K562 (cell line): ENCODE measurements around the gene CIAO3. TPM values are rescaled to one million over a fixed set of nuclear protein-coding genes. Genes with fewer than 3 reads are reported as not detected.

Experiments
- ATAC-seq: fragments of 200-7000 bp; cut with Tn5 transposase; 3 replicates; pipeline ENCODE4 v1.9.1; 2020; ENCODE audit warnings: moderate library complexity
- BruUV-seq: library from RNA; stranded (reverse); fragments of 400-500 nt; replicated peaks from 2 replicates; lab custom pipeline; 2021; lab: Mats Ljungman, UMichigan
- CTCF ChIA-PET: fragments of 300-600 bp; formaldehyde crosslinking; extraction: SDS; loops from one replicate; lab custom pipeline; 2021; ENCODE audit warnings: low intra/inter-chr PET ratio; lab: Yijun Ruan, JAX
- POLR2A ChIA-PET: fragments of 300-600, 350-650 bp; sonication (Branson Sonifier 250); formaldehyde crosslinking; extraction: SDS; loops from one replicate; lab custom pipeline; 2021; ENCODE audit warnings: antibody characterized with exemption, inconsistent platforms; lab: Yijun Ruan, JAX
- DNase-seq, 4 experiments: peaks; one replicate each; pipeline versions ENCODE4 v3.0.0 to v3.0.0-alpha.2; 2011 to 2018; ENCODE audit warnings: low spot score in 3 of 4, mixed read lengths in 3 of 4; ENCODE audit errors: extremely low read depth in 1 of 4
- FAIRE-seq: peaks from 2 replicates; lab custom pipeline; 2011; peaks lifted over from hg19 to GRCh38; lab: Jason Lieb, UNC
- H2AFZ ChIP-seq: 2 replicates; pipeline ENCODE4 v1.6.0; 2011; ENCODE audit warnings: low read depth, low read length, control low read depth, inconsistent platforms
- H3K27ac ChIP-seq: fragments of 200-600 bp; 3 replicates; pipeline ENCODE4 v1.8.0; 2011; ENCODE audit warnings: low read depth, mild to moderate bottlenecking, control low read depth, inconsistent platforms, low read length, moderate library complexity, mixed read lengths; ENCODE audit errors: extremely low read depth
- H3K27me3 ChIP-seq, 2 experiments: fragments of 300-600 bp in 1 of 2; 2 replicates in 1 of 2; 3 replicates in 1 of 2; pipeline versions ENCODE4 v1.6.0 to v1.8.0; 2011; ENCODE audit warnings: inconsistent platforms in 2 of 2, low read length in 2 of 2, mild to moderate bottlenecking in 1 of 2, mixed read lengths in 1 of 2, moderate library complexity in 1 of 2; ENCODE audit not compliant: control insufficient read depth in 2 of 2, insufficient read depth in 2 of 2
- H3K36me3 ChIP-seq: fragments of 300-600 bp; 3 replicates; pipeline ENCODE4 v1.8.0; 2011; ENCODE audit warnings: mild to moderate bottlenecking, low read length, inconsistent platforms; ENCODE audit not compliant: control insufficient read depth, insufficient read depth
- H3K4me1 ChIP-seq, 2 experiments: fragments of 200-600 bp in 1 of 2; replicated peaks in 1 of 2; 2 replicates in 1 of 2; 3 replicates in 1 of 2; pipeline versions ENCODE4 v1.5.1 to v1.8.0; 2011; ENCODE audit warnings: inconsistent platforms in 2 of 2, low read length in 2 of 2, mild to moderate bottlenecking in 1 of 2, mixed read lengths in 1 of 2, moderate library complexity in 1 of 2; ENCODE audit not compliant: control insufficient read depth in 2 of 2, insufficient read depth in 2 of 2
- H3K4me2 ChIP-seq: 2 replicates; pipeline ENCODE4 v1.6.1; 2011; ENCODE audit warnings: low read length, control low read depth, inconsistent platforms, mixed read lengths; ENCODE audit not compliant: insufficient read depth
- H3K4me3 ChIP-seq: fragments of 200-600 bp; sonication (generic), shearing (Covaris generic); 2 replicates; pipeline ENCODE4 v1.5.1; 2016; ENCODE audit warnings: control low read depth, inconsistent platforms
- H3K79me2 ChIP-seq: fragments of 200-600 bp; 3 replicates; pipeline ENCODE4 v1.8.0; 2011; ENCODE audit warnings: low read length, inconsistent platforms; ENCODE audit not compliant: control insufficient read depth, insufficient read depth
- H3K9ac ChIP-seq, 2 experiments: 2 replicates each; pipeline versions ENCODE4 v1.6.0 to v1.6.1; 2011; ENCODE audit warnings: low read depth in 2 of 2, low read length in 2 of 2, control low read depth in 1 of 2, inconsistent platforms in 1 of 2, mild to moderate bottlenecking in 1 of 2, mixed read lengths in 1 of 2; ENCODE audit not compliant: insufficient read depth in 1 of 2
- H3K9me1 ChIP-seq: one replicate; pipeline ENCODE4 v1.6.0; 2011; ENCODE audit warnings: inconsistent platforms, mild to moderate bottlenecking, low read length, moderate library complexity; ENCODE audit not compliant: control insufficient read depth, insufficient read depth
- H3K9me3 ChIP-seq: replicated peaks from 2 replicates; pipeline ENCODE4 v1.5.1; 2011; ENCODE audit warnings: low read depth, low read length, inconsistent platforms; ENCODE audit not compliant: control insufficient read depth, insufficient read depth
- H4K20me1 ChIP-seq: replicated peaks from 2 replicates; pipeline ENCODE4 v1.6.1; 2011; ENCODE audit warnings: low read length, inconsistent platforms, mixed read lengths; ENCODE audit not compliant: control insufficient read depth, insufficient read depth
- ASH1L ChIP-seq: fragments of 450-650 bp; IDR thresholded peaks from 2 replicates; pipeline ENCODE4 v1.6.1; 2018; ENCODE audit warnings: borderline replicate concordance, mild to moderate bottlenecking, low read depth; ENCODE audit not compliant: partially characterized antibody
- CSDE1 ChIP-seq, 2 experiments: fragments of 450-650 bp; IDR thresholded peaks; 2 replicates each; pipeline ENCODE4 v1.6.1; 2016; ENCODE audit warnings: mild to moderate bottlenecking in 1 of 2
- JUN ChIP-seq, 2 experiments: sonication (generic) in 1 of 2; formaldehyde crosslinking in 1 of 2; IDR thresholded peaks; 2 replicates each; pipeline versions ENCODE4 v1.6.1 to v1.8.0; 2012 to 2022; ENCODE audit warnings: borderline replicate concordance in 2 of 2, mild to moderate bottlenecking in 2 of 2, improper control_type of control experiment in 1 of 2, low read depth in 1 of 2, low read length in 1 of 2, missing genetic modification reagents in 1 of 2
- NR1H2 ChIP-seq: sonication (generic); formaldehyde crosslinking; IDR thresholded peaks from 2 replicates; pipeline ENCODE4 v1.4.0; 2020; ENCODE audit warnings: mild to moderate bottlenecking, missing genetic modification reagents
- NR2C1 ChIP-seq, 2 experiments: fragments of 450-650 bp; IDR thresholded peaks; 2 replicates each; pipeline ENCODE4 v1.6.1; 2017; ENCODE audit warnings: mild to moderate bottlenecking in 2 of 2, antibody characterized with exemption in 1 of 2, inconsistent platforms in 1 of 2, missing compliant biosample characterization in 1 of 2, missing genetic modification characterization in 1 of 2
- NR2C2 ChIP-seq, 2 experiments: fragments of 200-800 bp in 1 of 2; sonication (Bioruptor generic) in 1 of 2; sonication (generic) in 1 of 2; formaldehyde crosslinking in 1 of 2; IDR thresholded peaks; 2 replicates each; pipeline versions ENCODE4 v1.6.1 to v1.8.0; 2016 to 2022; ENCODE audit warnings: mild to moderate bottlenecking in 1 of 2, missing compliant biosample characterization in 1 of 2, missing genetic modification characterization in 1 of 2, missing genetic modification reagents in 1 of 2
- PRPF4 ChIP-seq: fragments of 200-400 bp; formaldehyde crosslinking; IDR thresholded peaks from one replicate; pipeline ENCODE4 v1.6.1; 2017; ENCODE audit warnings: low read length, low read depth, mild to moderate bottlenecking; ENCODE audit not compliant: insufficient read depth, poor library complexity, severe bottlenecking
- SMC3 ChIP-seq: conservative IDR thresholded peaks from 2 replicates; pipeline ENCODE4 v1.6.1; 2011; ENCODE audit warnings: low read depth, low read length, improper control_type of control experiment; ENCODE audit not compliant: insufficient read depth
- TEAD4 ChIP-seq, 2 experiments: sonication (generic) in 1 of 2; formaldehyde crosslinking in 1 of 2; IDR thresholded peaks; 2 replicates each; pipeline versions ENCODE4 v1.6.1 to v1.8.0; 2012 to 2022; ENCODE audit warnings: borderline replicate concordance in 1 of 2, inconsistent platforms in 1 of 2, low read length in 1 of 2, mild to moderate bottlenecking in 1 of 2, missing genetic modification reagents in 1 of 2
- ZC3H4 ChIP-seq: sonication (generic); formaldehyde crosslinking; IDR thresholded peaks from 2 replicates; pipeline ENCODE4 v1.9.0; 2021; ENCODE audit warnings: missing genetic modification reagents, borderline replicate concordance
- ZNF263 ChIP-seq: sonication (generic); formaldehyde crosslinking; IDR thresholded peaks from 2 replicates; pipeline ENCODE4 v1.8.0; 2022; ENCODE audit warnings: mild to moderate bottlenecking, missing genetic modification reagents, borderline replicate concordance
- ZNF589 ChIP-seq: fragments of 200-800 bp; sonication (Bioruptor generic); IDR thresholded peaks from 2 replicates; pipeline ENCODE4 v1.6.1; 2016; ENCODE audit warnings: low read depth, missing genetic modification characterization, missing compliant biosample characterization
- ZNF699 ChIP-seq: fragments of 250-450 bp; sonication (Bioruptor Pico); IDR thresholded peaks from 2 replicates; pipeline ENCODE4 v1.8.0; 2021; ENCODE audit warnings: mild to moderate bottlenecking, moderate library complexity; ENCODE audit not compliant: insufficient replicate concordance
- WGBS: fragments of 100-300 bp; shearing (Covaris generic); methylation state at CpG from one replicate; pipeline ENCODE4 v1.1.6; 2016; ENCODE audit warnings: low coverage, mixed read lengths; ENCODE audit not compliant: insufficient coverage; ENCODE audit errors: missing lambda C conversion rate; 5-methylcytosine and 5-hydroxymethylcytosine counted together
- in situ Hi-C: fragments of 300-500 bp; cut with MboI; formaldehyde crosslinking; loops from 4 replicates; pipeline ENCODE4 v1.15.0; 2018; ENCODE audit warnings: inconsistent platforms, mixed read lengths
- intact Hi-C: fragments of 100-400 bp; cut with micrococcal nuclease; formaldehyde crosslinking; loops from 2 replicates; pipeline ENCODE4 v1.14.2; 2022
- polyA plus RNA-seq, 8 experiments: library from polyadenylated mRNA; depleted of rRNA in 4 of 8; stranded (reverse) in 5 of 8; unstranded in 3 of 8; fragments of >200 nt; fragmentation: Nextera tagmentation in 2 of 8; fragmentation: Illumina TruSeq in 1 of 8; extraction: Ambion mirVana in 2 of 8; extraction: Trizol in 1 of 8; gene quantifications; 2 replicates each; pipeline versions ENCODE4 v1.2.1 to v1.2.3, GENCODE V29; 2011 to 2014; ENCODE audit warnings: inconsistent platforms in 1 of 8, missing spikeins in 1 of 8
- total RNA-seq, 7 experiments: library from RNA; depleted of rRNA in 6 of 7; stranded (reverse); fragments of >200 nt in 6 of 7; fragmentation: Illumina TruSeq in 2 of 7; extraction: Trizol in 2 of 7; gene quantifications; 2 replicates each; pipeline versions ENCODE4 v1.2.1 to v1.2.3, GENCODE V29; 2011 to 2021; ENCODE audit warnings: low replicate concordance in 1 of 7
- TF ChIP-seq, protein P1 (sequence below): fragments of 250-450 bp; sonication (Bioruptor Pico); IDR thresholded peaks from 2 replicates; pipeline ENCODE4 v1.5.0; 2021; ENCODE audit warnings: mild to moderate bottlenecking, borderline replicate concordance
- TF ChIP-seq, protein P2 (sequence below): conservative IDR thresholded peaks from 2 replicates; pipeline ENCODE4 v1.6.1; 2011; ENCODE audit warnings: low read depth, mild to moderate bottlenecking, low read length; ENCODE audit not compliant: control insufficient read depth

Gene CIAO3
- total and polyA plus RNA-seq, 9 of the 15 experiments (the other 6 are each of a cell fraction or from before 2014, with no cell fraction given) = 2.2 to 35.6 (median 18.7) TPM

DNA sequence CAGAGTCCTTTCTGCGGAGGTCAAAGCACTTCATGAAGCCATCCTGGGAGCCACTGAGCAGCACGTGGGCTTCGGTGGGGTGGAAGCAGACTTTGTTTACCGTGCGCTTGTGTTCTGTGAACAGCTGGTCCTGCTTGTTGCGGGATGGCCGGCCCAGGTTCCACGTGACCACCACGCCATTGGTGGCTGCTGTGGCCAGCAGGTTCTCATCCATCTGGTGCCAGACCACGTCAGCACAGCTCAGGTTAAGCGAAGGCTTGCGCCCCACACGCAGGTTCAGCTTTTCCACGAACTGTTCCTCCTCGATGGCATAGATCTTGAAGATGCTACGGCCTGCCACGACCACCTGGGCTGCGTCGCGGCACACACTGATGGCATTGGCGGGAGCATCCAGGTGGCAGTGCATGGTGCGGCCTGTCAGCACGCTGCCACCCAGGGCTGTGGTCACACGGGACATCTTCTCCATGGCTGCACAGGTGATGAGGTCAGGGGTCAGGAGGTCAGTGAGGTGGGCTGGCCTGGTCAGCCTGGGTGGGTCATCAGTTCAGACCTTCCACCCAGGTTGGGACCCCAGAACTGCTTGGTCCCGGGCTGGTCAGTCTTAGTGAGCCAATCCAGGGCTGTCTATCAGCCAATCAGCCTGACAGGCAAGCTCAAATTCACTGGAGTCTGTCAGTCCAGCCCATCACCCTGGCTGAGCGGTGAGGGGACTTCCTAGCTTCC is 51.5 kb downstream of the CIAO3 start:
- H3K4me1 ChIP-seq = peaks cover 5 to 84% of the 10 kb centered on the region in 2 experiments
- DNase-seq = no peak
- peak overlapping the region; percentile 87 for H3K4me2 ChIP-seq
- ChIA-PET POLR2A (interaction anchor here (0.6 to 1.3 kb wide), 5 partner anchors 8 to 471 kb away, joined by 3 to 10 read pairs (median 4); partner anchors contain the start of genes METRN and STUB1), CTCF (no interaction called here)
- H3K27ac ChIP-seq = peak overlapping the region; percentile 86
- in situ Hi-C loops (no loop called here), intact Hi-C loops (no loop called here)
- H4K20me1 ChIP-seq = no peaks in the 10 kb centered on the region
- H2AFZ ChIP-seq = peak overlapping the region; percentile 88; the same call in 1 of the 2 replicates
- H3K9me3 ChIP-seq = no peaks in the 10 kb centered on the region
- peak overlapping the region; percentile 94 to 98 for H3K9ac ChIP-seq
- peaks cover 17% of the 10 kb centered on the region; the same call in 2 of the 3 replicates for H3K79me2 ChIP-seq
- peaks cover 40% of the 10 kb centered on the region; the same call in 2 of the 3 replicates for H3K36me3 ChIP-seq
- H3K4me3 ChIP-seq = peak overlapping the region; percentile 92
- H3K27me3 ChIP-seq = no peaks in the 10 kb centered on the region
- WGBS = 78% methylated on average over 25 of the region's 26 CpGs
- BruUV-seq = no TSS peak
- H3K9me1 ChIP-seq = peaks cover 5% of the 10 kb centered on the region
- ATAC-seq = no peak; the same call in 2 of the 3 replicates
- peak; percentile 49 for FAIRE-seq
- TF ChIP-seq NR2C1 (IDR thresholded peaks at IDR 0.05) = peak; percentile 45; the same call in 1 of the 2 replicates
- peak; percentile 54 for TF ChIP-seq NR2C1 (tag; IDR thresholded peaks at IDR 0.05)
- TF ChIP-seq NR1H2 (CRISPR knock-in tag) = no peak
- TF ChIP-seq, protein P1, sequence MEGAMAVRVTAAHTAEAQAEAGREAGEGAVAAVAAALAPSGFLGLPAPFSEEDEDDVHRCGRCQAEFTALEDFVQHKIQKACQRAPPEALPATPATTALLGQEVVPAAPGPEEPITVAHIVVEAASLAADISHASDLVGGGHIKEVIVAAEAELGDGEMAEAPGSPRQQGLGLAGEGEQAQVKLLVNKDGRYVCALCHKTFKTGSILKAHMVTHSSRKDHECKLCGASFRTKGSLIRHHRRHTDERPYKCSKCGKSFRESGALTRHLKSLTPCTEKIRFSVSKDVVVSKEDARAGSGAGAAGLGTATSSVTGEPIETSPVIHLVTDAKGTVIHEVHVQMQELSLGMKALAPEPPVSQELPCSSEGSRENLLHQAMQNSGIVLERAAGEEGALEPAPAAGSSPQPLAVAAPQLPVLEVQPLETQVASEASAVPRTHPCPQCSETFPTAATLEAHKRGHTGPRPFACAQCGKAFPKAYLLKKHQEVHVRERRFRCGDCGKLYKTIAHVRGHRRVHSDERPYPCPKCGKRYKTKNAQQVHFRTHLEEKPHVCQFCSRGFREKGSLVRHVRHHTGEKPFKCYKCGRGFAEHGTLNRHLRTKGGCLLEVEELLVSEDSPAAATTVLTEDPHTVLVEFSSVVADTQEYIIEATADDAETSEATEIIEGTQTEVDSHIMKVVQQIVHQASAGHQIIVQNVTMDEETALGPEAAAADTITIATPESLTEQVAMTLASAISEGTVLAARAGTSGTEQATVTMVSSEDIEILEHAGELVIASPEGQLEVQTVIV (CRISPR knock-in tag) = no peak
- no peak for TF ChIP-seq TEAD4 (IDR thresholded peaks at IDR 0.05; ENCODE audit: low read length)
- no peak for TF ChIP-seq TEAD4 (CRISPR knock-in tag; IDR thresholded peaks at IDR 0.05; ENCODE audit: borderline replicate concordance)
- TF ChIP-seq ZC3H4 = 0 out of 2 replicates have a peak, but pooled peaks have one; percentile 34
- TF ChIP-seq ZNF699 (CRISPR knock-in tag) = no peak
- no peak for TF ChIP-seq ASH1L
- no peak for TF ChIP-seq ZNF263 (CRISPR knock-in tag)
- TF ChIP-seq, protein P2, sequence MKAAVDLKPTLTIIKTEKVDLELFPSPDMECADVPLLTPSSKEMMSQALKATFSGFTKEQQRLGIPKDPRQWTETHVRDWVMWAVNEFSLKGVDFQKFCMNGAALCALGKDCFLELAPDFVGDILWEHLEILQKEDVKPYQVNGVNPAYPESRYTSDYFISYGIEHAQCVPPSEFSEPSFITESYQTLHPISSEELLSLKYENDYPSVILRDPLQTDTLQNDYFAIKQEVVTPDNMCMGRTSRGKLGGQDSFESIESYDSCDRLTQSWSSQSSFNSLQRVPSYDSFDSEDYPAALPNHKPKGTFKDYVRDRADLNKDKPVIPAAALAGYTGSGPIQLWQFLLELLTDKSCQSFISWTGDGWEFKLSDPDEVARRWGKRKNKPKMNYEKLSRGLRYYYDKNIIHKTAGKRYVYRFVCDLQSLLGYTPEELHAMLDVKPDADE = 0 out of 2 replicates have a peak, but pooled peaks have one; percentile 18
- no peak for TF ChIP-seq JUN (IDR thresholded peaks at IDR 0.05; ENCODE audit: borderline replicate concordance, low read depth, low read length)
- peak; percentile 43; the same call in 1 of the 2 replicates for TF ChIP-seq JUN (CRISPR knock-in tag; IDR thresholded peaks at IDR 0.05; ENCODE audit: borderline replicate concordance)
- TF ChIP-seq SMC3 = no peak
- TF ChIP-seq PRPF4 = no peak
- TF ChIP-seq NR2C2 (CRISPR knock-in tag; IDR thresholded peaks at IDR 0.05) = no peak
- 0 out of 2 replicates have a peak, but pooled peaks have one; percentile 16 for TF ChIP-seq NR2C2 (tag; IDR thresholded peaks at IDR 0.05)
- no peak for TF ChIP-seq CSDE1 (IDR thresholded peaks at IDR 0.05)
- no peak for TF ChIP-seq ZNF589
